Neural progenitor cell (in vitro differentiated cells): ENCODE results near the gene TBC1D1. TPM values are rescaled to one million over a fixed set of nuclear protein-coding genes. Genes with fewer than 3 reads are reported as not detected.

Experiments used
- DNase-seq: peaks from one replicate; pipeline ENCODE4 v3.0.0-alpha.2; 2016; ENCODE audit warnings: low spot score
- H2AFZ ChIP-seq: fragments of 200-600 bp; sonication (generic); replicated peaks from 2 replicates; pipeline ENCODE4 v1.6.1; 2016; ENCODE audit warnings: antibody characterized with exemption
- H3F3A ChIP-seq: fragments of 200-600 bp; sonication (generic); 2 replicates; pipeline ENCODE4 v1.6.1; 2016; ENCODE audit warnings: antibody characterized with exemption, low read depth
- H3K27ac ChIP-seq: fragments of 200-600 bp; sonication (generic); 2 replicates; pipeline ENCODE4 v1.5.1; 2016; ENCODE audit warnings: mild to moderate bottlenecking
- H3K27me3 ChIP-seq: fragments of 200-600 bp; sonication (generic); 2 replicates; pipeline ENCODE4 v1.6.1; 2016; ENCODE audit warnings: mild to moderate bottlenecking, moderate library complexity
- H3K36me3 ChIP-seq: fragments of 200-600 bp; sonication (generic); 2 replicates; pipeline ENCODE4 v1.5.1; 2016
- H3K4me1 ChIP-seq: fragments of 200-600 bp; sonication (generic); 2 replicates; pipeline ENCODE4 v1.6.1; 2016; ENCODE audit warnings: mixed run types
- H3K4me2 ChIP-seq: fragments of 200-600 bp; sonication (generic); 2 replicates; pipeline ENCODE4 v1.6.1; 2016
- H3K4me3 ChIP-seq: fragments of 200-600 bp; sonication (generic); 2 replicates; pipeline ENCODE4 v1.5.1; 2016
- H3K79me2 ChIP-seq: fragments of 200-600 bp; sonication (generic); 2 replicates; pipeline ENCODE4 v1.6.1; 2016; ENCODE audit warnings: low read depth
- H3K9ac ChIP-seq: fragments of 200-600 bp; sonication (generic); 2 replicates; pipeline ENCODE4 v1.6.1; 2016
- H3K9me3 ChIP-seq: fragments of 200-600 bp; sonication (generic); 2 replicates; pipeline ENCODE4 v1.5.1; 2016; ENCODE audit warnings: low read depth
- H4K20me1 ChIP-seq: fragments of 200-600 bp; sonication (generic); 2 replicates; pipeline ENCODE4 v1.6.1; 2016; ENCODE audit warnings: low read depth
- H3K27ac Mint-ChIP-seq: 3 replicates; pipeline ENCODE4 v1.8.0; 2021; ENCODE audit warnings: mixed read lengths
- H3K27me3 Mint-ChIP-seq: 2 replicates; pipeline ENCODE4 v1.8.0; 2022; ENCODE audit warnings: low read depth, mild to moderate bottlenecking, inconsistent platforms, moderate library complexity, mixed read lengths; ENCODE audit not compliant: insufficient read depth
- H3K36me3 Mint-ChIP-seq: 3 replicates; pipeline ENCODE4 v1.8.0; 2021; ENCODE audit warnings: mixed read lengths
- H3K4me1 Mint-ChIP-seq: 3 replicates; pipeline ENCODE4 v1.8.0; 2021; ENCODE audit warnings: mixed read lengths
- H3K4me3 Mint-ChIP-seq: 3 replicates; pipeline ENCODE4 v1.8.0; 2021; ENCODE audit warnings: mild to moderate bottlenecking, moderate library complexity, mixed read lengths
- H3K9me3 Mint-ChIP-seq: 3 replicates; pipeline ENCODE4 v1.8.0; 2020; ENCODE audit warnings: mixed read lengths
- EZH2 ChIP-seq: fragments of 200-600 bp; sonication (generic); IDR thresholded peaks from 2 replicates; pipeline ENCODE4 v1.6.1; 2017; ENCODE audit warnings: antibody characterized with exemption, mild to moderate bottlenecking, moderate library complexity
- EZH2phosphoT487 ChIP-seq: fragments of 200-600 bp; sonication (generic); IDR thresholded peaks from 2 replicates; pipeline ENCODE4 v1.6.1; 2017; ENCODE audit warnings: antibody characterized with exemption
- total RNA-seq: library from RNA; depleted of rRNA; stranded (reverse); fragments of >200 nt; gene quantifications from 2 replicates; pipeline ENCODE4 v1.2.3, GENCODE V29; 2015; ENCODE audit warnings: low replicate concordance
- TF ChIP-seq, protein P1 (sequence below): fragments of 200-600 bp; sonication (generic); IDR thresholded peaks from 2 replicates; pipeline ENCODE4 v1.5.1; 2017; ENCODE audit warnings: antibody characterized with exemption, mild to moderate bottlenecking

The TBC1D1 gene
- total RNA-seq, 1 donor from 2014 or later = 208 TPM

DNA sequence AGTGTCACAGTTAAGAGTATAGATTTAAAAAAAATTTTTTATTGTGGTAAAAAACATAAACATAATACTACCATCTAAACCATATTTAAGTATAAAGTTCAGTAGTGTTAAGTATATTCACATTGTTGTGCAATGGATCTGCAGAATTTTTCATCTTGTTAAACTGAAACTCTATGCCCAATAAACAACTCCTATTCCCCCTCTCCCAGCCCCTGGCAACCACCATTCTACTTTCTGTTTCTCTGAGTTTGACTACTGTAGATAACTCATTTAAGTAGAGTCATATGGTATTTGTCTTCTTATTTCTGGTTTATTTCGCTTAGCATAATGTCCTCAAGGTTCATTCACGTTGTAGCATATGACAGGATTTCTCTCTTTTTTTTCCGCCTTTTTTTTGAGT, 181.7 kb downstream of the TBC1D1 start:
- H3K9ac ChIP-seq = no peak overlapping the region
- H3K4me3 Mint-ChIP-seq = no peak overlapping the region
- no peak for TF ChIP-seq EZH2
- TF ChIP-seq, protein P1, sequence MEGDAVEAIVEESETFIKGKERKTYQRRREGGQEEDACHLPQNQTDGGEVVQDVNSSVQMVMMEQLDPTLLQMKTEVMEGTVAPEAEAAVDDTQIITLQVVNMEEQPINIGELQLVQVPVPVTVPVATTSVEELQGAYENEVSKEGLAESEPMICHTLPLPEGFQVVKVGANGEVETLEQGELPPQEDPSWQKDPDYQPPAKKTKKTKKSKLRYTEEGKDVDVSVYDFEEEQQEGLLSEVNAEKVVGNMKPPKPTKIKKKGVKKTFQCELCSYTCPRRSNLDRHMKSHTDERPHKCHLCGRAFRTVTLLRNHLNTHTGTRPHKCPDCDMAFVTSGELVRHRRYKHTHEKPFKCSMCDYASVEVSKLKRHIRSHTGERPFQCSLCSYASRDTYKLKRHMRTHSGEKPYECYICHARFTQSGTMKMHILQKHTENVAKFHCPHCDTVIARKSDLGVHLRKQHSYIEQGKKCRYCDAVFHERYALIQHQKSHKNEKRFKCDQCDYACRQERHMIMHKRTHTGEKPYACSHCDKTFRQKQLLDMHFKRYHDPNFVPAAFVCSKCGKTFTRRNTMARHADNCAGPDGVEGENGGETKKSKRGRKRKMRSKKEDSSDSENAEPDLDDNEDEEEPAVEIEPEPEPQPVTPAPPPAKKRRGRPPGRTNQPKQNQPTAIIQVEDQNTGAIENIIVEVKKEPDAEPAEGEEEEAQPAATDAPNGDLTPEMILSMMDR = no peak
- TF ChIP-seq EZH2phosphoT487 = no peak
- H3K36me3 ChIP-seq = no peaks in the 10 kb centered on the region
- H3K27me3 Mint-ChIP-seq = peaks cover 2% of the 10 kb centered on the region
- H3K27me3 ChIP-seq = no peaks in the 10 kb centered on the region
- no peak overlapping the region for H3K27ac ChIP-seq
- no peaks in the 10 kb centered on the region for H3K79me2 ChIP-seq
- no peak overlapping the region for H3K4me3 ChIP-seq
- H3K9me3 ChIP-seq = no peaks in the 10 kb centered on the region
- peaks cover 17% of the 10 kb centered on the region for H3K4me1 Mint-ChIP-seq
- H3K36me3 Mint-ChIP-seq = peaks cover 20% of the 10 kb centered on the region
- H3K4me2 ChIP-seq = no peak overlapping the region
- H2AFZ ChIP-seq = no peak overlapping the region
- H3K4me1 ChIP-seq = peaks cover 6% of the 10 kb centered on the region
- H4K20me1 ChIP-seq = no peaks in the 10 kb centered on the region
- H3K9me3 Mint-ChIP-seq = no peaks in the 10 kb centered on the region
- DNase-seq = no peak
- no peak overlapping the region for H3K27ac Mint-ChIP-seq
- no peaks in the 10 kb centered on the region for H3F3A ChIP-seq

DNA sequence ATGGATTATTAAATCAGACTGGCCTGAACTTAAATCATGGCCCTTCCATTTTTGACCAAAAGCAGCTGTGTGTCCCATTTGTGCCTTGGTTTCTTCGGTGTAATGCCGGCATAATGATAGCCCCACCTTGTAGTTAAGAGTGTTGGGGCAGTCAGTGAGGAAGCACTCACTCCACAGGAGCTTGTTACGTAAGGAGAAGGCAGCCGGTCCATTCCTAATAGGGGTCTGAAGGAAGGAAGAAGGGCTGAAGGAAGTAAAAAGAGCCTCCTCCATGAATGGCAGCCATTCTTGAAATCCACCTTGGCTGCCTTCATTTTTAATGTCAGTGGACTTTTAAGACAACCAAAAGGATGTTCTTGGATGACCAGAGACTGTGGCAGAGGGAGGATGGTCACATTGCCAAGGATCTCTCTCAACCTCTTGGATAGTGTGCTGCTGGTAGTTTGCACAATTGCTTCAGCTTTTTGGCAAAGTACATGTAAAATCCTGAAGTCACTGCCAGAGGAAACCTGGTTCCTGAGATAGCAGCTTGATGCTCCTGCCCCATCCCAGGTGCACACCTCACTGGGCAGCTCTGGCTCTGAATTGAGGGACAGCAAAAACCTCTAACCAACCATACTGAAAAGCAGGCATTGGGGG, 182.8 kb downstream of the TBC1D1 start:
- Mint-ChIP-seq H3K36me3 (peaks cover 17% of the 10 kb centered on the region), H3K4me1 (peaks cover 26% of the 10 kb centered on the region), H3K27me3 (no peaks in the 10 kb centered on the region), H3K27ac (no peak overlapping the region), H3K9me3 (no peaks in the 10 kb centered on the region), H3K4me3 (no peak overlapping the region)
- no peak for TF ChIP-seq EZH2
- TF ChIP-seq, protein P1 = no peak
- Histone ChIP-seq H3K9ac (no peak overlapping the region), H3K36me3 (no peaks in the 10 kb centered on the region), H3F3A (no peaks in the 10 kb centered on the region), H3K27me3 (no peaks in the 10 kb centered on the region), H2AFZ (no peak overlapping the region), H3K27ac (no peak overlapping the region), H4K20me1 (no peaks in the 10 kb centered on the region), H3K4me1 (peaks cover 6% of the 10 kb centered on the region), H3K79me2 (no peaks in the 10 kb centered on the region), H3K9me3 (no peaks in the 10 kb centered on the region), H3K4me2 (no peak overlapping the region), H3K4me3 (no peak overlapping the region)
- no peak for DNase-seq

DNA sequence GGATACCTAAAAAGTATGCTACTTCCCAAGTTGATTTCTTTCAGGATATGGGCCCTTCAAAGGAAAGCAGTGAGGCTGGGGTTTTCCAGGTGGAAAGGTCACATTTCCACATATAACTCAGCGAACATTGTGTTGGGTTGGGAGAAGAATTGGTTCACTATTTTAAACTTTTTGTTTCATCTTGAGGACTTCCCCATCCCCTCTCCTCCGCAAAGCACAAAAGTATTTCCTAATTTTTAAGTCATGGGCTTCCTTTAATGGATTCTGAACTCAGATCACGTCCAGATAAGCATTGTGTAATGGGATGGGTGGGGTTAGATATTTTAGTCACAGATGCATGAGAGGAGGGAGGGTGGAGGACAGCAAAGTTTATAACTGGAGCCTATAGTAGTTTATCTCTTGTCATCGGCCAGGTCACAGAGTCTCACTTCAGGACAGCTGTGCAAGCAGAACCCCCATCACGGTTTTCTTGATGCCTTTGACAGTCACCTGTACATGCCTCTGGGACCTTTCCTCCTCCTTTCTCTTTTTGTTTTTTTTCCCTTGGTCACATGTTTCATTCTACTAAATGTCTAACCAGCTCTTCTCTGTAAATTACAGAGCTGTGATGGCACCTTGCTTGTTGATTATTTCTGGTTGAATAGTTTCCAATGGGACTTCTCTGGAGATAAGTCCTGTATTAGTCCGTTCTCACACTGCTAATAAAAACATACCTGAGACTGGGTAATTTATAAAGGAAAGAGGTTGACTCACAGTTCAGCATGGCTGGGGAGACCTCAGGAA, 184.7 kb downstream of the TBC1D1 start:
- peaks cover 21% of the 10 kb centered on the region for H3K36me3 Mint-ChIP-seq
- H3K4me1 ChIP-seq = no peaks in the 10 kb centered on the region
- H3K9ac ChIP-seq = no peak overlapping the region
- H3K79me2 ChIP-seq = no peaks in the 10 kb centered on the region
- no peaks in the 10 kb centered on the region for H3K27me3 Mint-ChIP-seq
- H3K4me3 Mint-ChIP-seq = no peak overlapping the region
- H4K20me1 ChIP-seq = no peaks in the 10 kb centered on the region
- H3F3A ChIP-seq = no peaks in the 10 kb centered on the region
- no peak overlapping the region for H3K4me2 ChIP-seq
- no peak overlapping the region for H3K4me3 ChIP-seq
- no peaks in the 10 kb centered on the region for H3K36me3 ChIP-seq
- H3K27me3 ChIP-seq = no peaks in the 10 kb centered on the region
- DNase-seq = no peak
- peaks cover 31% of the 10 kb centered on the region for H3K4me1 Mint-ChIP-seq
- no peak overlapping the region for H2AFZ ChIP-seq
- no peaks in the 10 kb centered on the region for H3K9me3 ChIP-seq
- H3K27ac ChIP-seq = no peak overlapping the region
- peaks cover under 1% of the 10 kb centered on the region for H3K9me3 Mint-ChIP-seq
- no peak for TF ChIP-seq EZH2
- TF ChIP-seq EZH2phosphoT487 = no peak
- TF ChIP-seq, protein P1 = no peak
- H3K27ac Mint-ChIP-seq = no peak overlapping the region
